Measurements from ENCODE around the gene SIRT7.

DNA sequence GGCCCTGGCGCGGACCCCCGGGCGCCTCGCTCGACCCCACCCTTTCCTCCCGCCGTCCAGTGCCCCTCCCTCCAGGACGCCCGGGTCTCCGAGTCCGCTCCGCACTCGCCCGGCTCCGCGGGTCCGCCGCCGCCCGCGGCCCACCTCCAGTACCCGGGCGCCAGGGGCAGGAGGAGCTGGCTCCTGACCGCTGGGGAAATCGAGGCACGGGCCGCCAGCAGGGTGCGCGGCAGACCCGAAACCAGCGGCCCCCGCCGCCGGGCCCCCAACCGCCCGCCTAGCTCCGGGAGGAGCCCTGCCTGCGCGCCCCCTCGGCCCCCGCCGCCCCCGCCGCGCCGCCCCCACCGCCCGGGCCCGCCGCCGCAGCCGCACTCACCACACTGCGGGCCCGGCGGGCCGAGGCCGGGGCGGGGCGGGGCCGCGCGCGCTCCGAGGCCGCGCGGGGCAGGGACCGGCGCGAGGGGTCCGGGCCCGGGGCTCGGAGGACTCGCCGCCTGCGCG, 9.2 kb upstream of the SIRT7 start:
- TF ChIP-seq, protein P1, sequence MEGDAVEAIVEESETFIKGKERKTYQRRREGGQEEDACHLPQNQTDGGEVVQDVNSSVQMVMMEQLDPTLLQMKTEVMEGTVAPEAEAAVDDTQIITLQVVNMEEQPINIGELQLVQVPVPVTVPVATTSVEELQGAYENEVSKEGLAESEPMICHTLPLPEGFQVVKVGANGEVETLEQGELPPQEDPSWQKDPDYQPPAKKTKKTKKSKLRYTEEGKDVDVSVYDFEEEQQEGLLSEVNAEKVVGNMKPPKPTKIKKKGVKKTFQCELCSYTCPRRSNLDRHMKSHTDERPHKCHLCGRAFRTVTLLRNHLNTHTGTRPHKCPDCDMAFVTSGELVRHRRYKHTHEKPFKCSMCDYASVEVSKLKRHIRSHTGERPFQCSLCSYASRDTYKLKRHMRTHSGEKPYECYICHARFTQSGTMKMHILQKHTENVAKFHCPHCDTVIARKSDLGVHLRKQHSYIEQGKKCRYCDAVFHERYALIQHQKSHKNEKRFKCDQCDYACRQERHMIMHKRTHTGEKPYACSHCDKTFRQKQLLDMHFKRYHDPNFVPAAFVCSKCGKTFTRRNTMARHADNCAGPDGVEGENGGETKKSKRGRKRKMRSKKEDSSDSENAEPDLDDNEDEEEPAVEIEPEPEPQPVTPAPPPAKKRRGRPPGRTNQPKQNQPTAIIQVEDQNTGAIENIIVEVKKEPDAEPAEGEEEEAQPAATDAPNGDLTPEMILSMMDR (conservative IDR thresholded peaks at IDR 0.05; ENCODE audit: low read length) = no peak
- TF ChIP-seq EZH2phosphoT487 (IDR thresholded peaks at IDR 0.05; ENCODE audit: borderline replicate concordance, low read depth, low read length) = no peak
